ENCODE measurements around the gene SYDE2.
"Not testable (repeated sequence)": the region's sequence is repeated elsewhere in the genome, so short reads cannot be mapped to it uniquely, and the experiment has no call there.

SYDE2 gene

GRCh38 chr1:85219853-85220610 lies 19.2 kb upstream of the SYDE2 start:
- DNase-seq (ENCODE audit: low read depth in 2 of 2, low spot score in 1 of 2), result no peak

- no peak for DNase-seq (ENCODE audit: low read depth in 2 of 2, low spot score in 1 of 2)
Measured at GRCh38 chr1:85216697-85217096, 15.9 kb upstream of the SYDE2 start.

GRCh38 chr1:85214654-85215053 lies 13.8 kb upstream of the SYDE2 start:
- DNase-seq (ENCODE audit: low read depth in 2 of 2, low spot score in 1 of 2), result no peak

- no peak for DNase-seq (ENCODE audit: low read depth in 2 of 2, low spot score in 1 of 2)
Measured at GRCh38 chr1:85208488-85208887, 7.7 kb upstream of the SYDE2 start.

- DNase-seq (ENCODE audit: low read depth in 2 of 2, low spot score in 1 of 2), result no peak
Measured at GRCh38 chr1:85203573-85204171, 2.9 kb upstream of the SYDE2 start.

GRCh38 chr1:85202864-85203255 lies 2.0 kb upstream of the SYDE2 start:
- DNase-seq (ENCODE audit: low read depth in 2 of 2, low spot score in 1 of 2), result no peak

GRCh38 chr1:85202092-85202863 lies 1.5 kb upstream of the SYDE2 start:
- DNase-seq (ENCODE audit: low read depth in 2 of 2, low spot score in 1 of 2), result peak; percentile 5 to 8

GRCh38 chr1:85201340-85202091 lies 700 bp upstream of the SYDE2 start:
- peak; percentile 22 to 40 for DNase-seq (ENCODE audit: low read depth in 2 of 2, low spot score in 1 of 2)

GRCh38 chr1:85199667-85200462 lies 951 bp downstream of the SYDE2 start:
- DNase-seq (ENCODE audit: low read depth in 2 of 2, low spot score in 1 of 2), result peak in 1 of 2 donors; percentile 6

GRCh38 chr1:85198864-85199263 lies 2.0 kb downstream of the SYDE2 start:
- DNase-seq (ENCODE audit: low read depth in 2 of 2, low spot score in 1 of 2), result no peak

GRCh38 chr1:85196358-85196757 lies 4.5 kb downstream of the SYDE2 start:
- DNase-seq (ENCODE audit: low read depth in 2 of 2, low spot score in 1 of 2), result no peak

- DNase-seq (ENCODE audit: low read depth in 2 of 2, low spot score in 1 of 2), result no peak
Measured at GRCh38 chr1:85195703-85196102, 5.1 kb downstream of the SYDE2 start.

- DNase-seq (ENCODE audit: low read depth in 2 of 2, low spot score in 1 of 2), result not testable (repeated sequence)
Measured at GRCh38 chr1:85192129-85192528, 8.7 kb downstream of the SYDE2 start.

- DNase-seq (ENCODE audit: low read depth in 2 of 2, low spot score in 1 of 2), result no peak
Measured at GRCh38 chr1:85189120-85189519, 11.7 kb downstream of the SYDE2 start.

GRCh38 chr1:85188530-85188929 lies 12.3 kb downstream of the SYDE2 start:
- DNase-seq (ENCODE audit: low read depth in 2 of 2, low spot score in 1 of 2), result no peak

- not testable (repeated sequence) for DNase-seq (ENCODE audit: low read depth in 2 of 2, low spot score in 1 of 2)
Measured at GRCh38 chr1:85187021-85187420, 13.8 kb downstream of the SYDE2 start.

GRCh38 chr1:85184245-85184644 lies 16.6 kb downstream of the SYDE2 start:
- DNase-seq (ENCODE audit: low read depth in 2 of 2, low spot score in 1 of 2), result no peak

- DNase-seq (ENCODE audit: low read depth in 2 of 2, low spot score in 1 of 2), result no peak
Measured at GRCh38 chr1:85182700-85183099, 18.1 kb downstream of the SYDE2 start.

GRCh38 chr1:85180869-85181268 lies 19.9 kb downstream of the SYDE2 start:
- no peak for DNase-seq (ENCODE audit: low read depth in 2 of 2, low spot score in 1 of 2)

GRCh38 chr1:85179522-85179921 lies 21.3 kb downstream of the SYDE2 start:
- no peak for DNase-seq (ENCODE audit: low read depth in 2 of 2, low spot score in 1 of 2)

- no peak for DNase-seq (ENCODE audit: low read depth in 2 of 2, low spot score in 1 of 2)
Measured at GRCh38 chr1:85178396-85178795, 22.4 kb downstream of the SYDE2 start.
